Skeletal muscle satellite cell (primary cell): ENCODE measurements around the gene LRRC75B.

Experiments
- H3K27me3 ChIP-seq: 2 replicates; pipeline ENCODE4 v1.7.0; 2013; ENCODE audit warnings: low read length; ENCODE audit not compliant: control insufficient read depth, insufficient read depth
- H3K36me3 ChIP-seq: 2 replicates; pipeline ENCODE4 v1.7.0; 2013; ENCODE audit warnings: mild to moderate bottlenecking, control low read depth, low read length; ENCODE audit not compliant: insufficient read depth
- H3K4me1 ChIP-seq: 2 replicates; pipeline ENCODE4 v1.7.0; 2013; ENCODE audit warnings: low read length; ENCODE audit not compliant: control insufficient read depth, insufficient read depth
- H3K4me2 ChIP-seq: 2 replicates; pipeline ENCODE4 v1.7.0; 2013; ENCODE audit warnings: mild to moderate bottlenecking, low read length
- H3K4me3 ChIP-seq: 2 replicates; pipeline ENCODE4 v1.7.0; 2013; ENCODE audit warnings: low read length
- H3K9ac ChIP-seq: 2 replicates; pipeline ENCODE4 v1.7.0; 2013; ENCODE audit warnings: mild to moderate bottlenecking, low read depth, low read length, moderate library complexity
- H3K9me3 ChIP-seq: replicated peaks from 2 replicates; pipeline ENCODE4 v1.7.0; 2013; ENCODE audit warnings: mild to moderate bottlenecking, control low read depth, low read length

The LRRC75B gene

GRCh38 chr22:24543185-24543601 lies 49.7 kb downstream of the LRRC75B start:
- no peak overlapping the region for H3K4me2 ChIP-seq
- H3K27me3 ChIP-seq: no peaks in the 10 kb centered on the region
- H3K4me3 ChIP-seq: no peak overlapping the region
- H3K9me3 ChIP-seq: no peaks in the 10 kb centered on the region
- H3K36me3 ChIP-seq: peaks cover 71% of the 10 kb centered on the region
- no peak overlapping the region for H3K9ac ChIP-seq
- peaks cover 10% of the 10 kb centered on the region for H3K4me1 ChIP-seq

- H3K27me3 ChIP-seq: no peaks in the 10 kb centered on the region
- H3K9me3 ChIP-seq: no peaks in the 10 kb centered on the region
- peaks cover 10% of the 10 kb centered on the region for H3K4me1 ChIP-seq
- peaks cover 65% of the 10 kb centered on the region for H3K36me3 ChIP-seq
- no peak overlapping the region for H3K4me2 ChIP-seq
- H3K9ac ChIP-seq: no peak overlapping the region
- H3K4me3 ChIP-seq: no peak overlapping the region
Measured at GRCh38 chr22:24542641-24543040, 50.2 kb downstream of the LRRC75B start.

- Histone ChIP-seq H3K9ac (no peak overlapping the region), H3K9me3 (no peaks in the 10 kb centered on the region)
Measured at GRCh38 chr22:24541681-24542515, 51.0 kb downstream of the LRRC75B start.

GRCh38 chr22:24540470-24540869 lies 52.4 kb downstream of the LRRC75B start:
- Histone ChIP-seq H3K9me3 (no peaks in the 10 kb centered on the region), H3K9ac (no peak overlapping the region), H3K27me3 (no peaks in the 10 kb centered on the region), H3K36me3 (peaks cover 50% of the 10 kb centered on the region), H3K4me2 (no peak overlapping the region), H3K4me3 (no peak overlapping the region), H3K4me1 (peaks cover 10% of the 10 kb centered on the region)

More at GRCh38 chr22:24541681-24542515, 51.0 kb downstream of the LRRC75B start:
- peaks cover 10% of the 10 kb centered on the region for H3K4me1 ChIP-seq
- no peak overlapping the region for H3K4me3 ChIP-seq
- no peaks in the 10 kb centered on the region for H3K27me3 ChIP-seq
- no peak overlapping the region for H3K4me2 ChIP-seq
- H3K36me3 ChIP-seq: peaks cover 58% of the 10 kb centered on the region

DNA sequence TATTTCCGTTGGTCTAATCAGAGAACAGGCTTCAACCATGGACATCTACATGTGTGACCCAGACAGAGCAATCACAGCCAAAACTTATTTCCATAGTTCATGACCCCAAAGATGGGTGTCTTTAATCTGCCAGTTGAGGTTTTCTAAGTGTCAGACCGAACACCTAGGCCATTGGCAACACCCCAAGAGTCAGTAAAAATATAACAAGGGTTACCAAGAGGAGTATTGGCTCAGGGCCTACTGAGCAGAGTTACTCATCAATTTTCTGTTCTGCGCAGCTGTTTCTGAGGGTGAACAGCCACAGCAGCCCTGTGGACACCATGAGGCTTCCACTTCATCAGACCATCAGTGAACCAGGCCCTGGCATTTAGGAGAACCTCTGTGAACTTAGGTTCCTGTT lies 56.8 kb downstream of the LRRC75B start:
- Histone ChIP-seq H3K9ac (no peak overlapping the region), H3K4me1 (no peaks in the 10 kb centered on the region), H3K9me3 (no peaks in the 10 kb centered on the region), H3K36me3 (peaks cover 17% of the 10 kb centered on the region), H3K4me3 (no peak overlapping the region), H3K4me2 (no peak overlapping the region), H3K27me3 (peaks cover 10% of the 10 kb centered on the region)
